Stimulated activated CD4-positive, alpha-beta T cell treated with anti-CD3 and anti-CD28 coated beads, Interleukin-1b, Interleukin-23, amount 100 ng/mL, for 24 hours (primary cell): ENCODE data around the gene NHSL1.
A peak's percentile ranks its signal among the peaks of the same experiment; 100 is the strongest.

Experiments
- DNase-seq, 4 experiments: peaks; one replicate each; pipeline ENCODE4 v3.0.0-alpha.2; 2020; ENCODE audit warnings: low read depth in 4 of 4, low spot score in 1 of 4

Gene NHSL1

GRCh38 chr6:138404666-138405337, 94.5 kb downstream of the NHSL1 start:
- peak in 2 of 4 experiments; percentile 9 to 13 for DNase-seq

GRCh38 chr6:138403801-138404665, 95.3 kb downstream of the NHSL1 start, which contains the start of gene HEBP2:
Gene HEBP2, plus strand, starts transcription at chr6:138404223. Its CDS starts 273 bp downstream, at chr6:138404496.
- peak; percentile 50 to 96 (median 80) for DNase-seq

DNA sequence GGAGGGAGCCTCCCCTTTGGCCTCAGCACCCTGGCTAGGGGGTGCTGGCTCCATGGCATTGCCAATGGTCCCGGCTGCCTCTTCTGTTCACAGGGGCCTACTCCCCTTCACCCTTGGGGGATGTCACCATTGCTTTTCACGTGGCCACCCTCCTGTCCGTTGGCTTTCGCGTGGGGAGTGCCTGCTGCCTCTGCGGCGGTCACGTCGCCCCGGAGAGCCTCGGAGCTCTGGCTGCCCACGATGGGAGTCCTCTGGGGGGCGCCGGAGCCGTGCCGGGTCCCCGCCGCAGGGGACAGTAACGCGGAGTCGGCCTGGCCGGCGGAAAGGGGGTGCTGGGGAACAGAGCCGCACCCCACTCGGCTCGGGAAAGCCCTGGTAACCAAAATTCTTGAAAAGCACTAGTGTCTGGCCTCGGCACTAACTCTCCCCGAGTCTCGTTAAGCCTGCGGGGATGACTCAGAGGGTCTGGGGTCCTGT, 95.9 kb downstream of the NHSL1 start:
- DNase-seq = peak in 2 of 4 experiments; percentile 6 to 9

- DNase-seq = no peak
These were observed 96.5 kb downstream of the NHSL1 start for GRCh38 chr6:138402838-138403187.

DNA sequence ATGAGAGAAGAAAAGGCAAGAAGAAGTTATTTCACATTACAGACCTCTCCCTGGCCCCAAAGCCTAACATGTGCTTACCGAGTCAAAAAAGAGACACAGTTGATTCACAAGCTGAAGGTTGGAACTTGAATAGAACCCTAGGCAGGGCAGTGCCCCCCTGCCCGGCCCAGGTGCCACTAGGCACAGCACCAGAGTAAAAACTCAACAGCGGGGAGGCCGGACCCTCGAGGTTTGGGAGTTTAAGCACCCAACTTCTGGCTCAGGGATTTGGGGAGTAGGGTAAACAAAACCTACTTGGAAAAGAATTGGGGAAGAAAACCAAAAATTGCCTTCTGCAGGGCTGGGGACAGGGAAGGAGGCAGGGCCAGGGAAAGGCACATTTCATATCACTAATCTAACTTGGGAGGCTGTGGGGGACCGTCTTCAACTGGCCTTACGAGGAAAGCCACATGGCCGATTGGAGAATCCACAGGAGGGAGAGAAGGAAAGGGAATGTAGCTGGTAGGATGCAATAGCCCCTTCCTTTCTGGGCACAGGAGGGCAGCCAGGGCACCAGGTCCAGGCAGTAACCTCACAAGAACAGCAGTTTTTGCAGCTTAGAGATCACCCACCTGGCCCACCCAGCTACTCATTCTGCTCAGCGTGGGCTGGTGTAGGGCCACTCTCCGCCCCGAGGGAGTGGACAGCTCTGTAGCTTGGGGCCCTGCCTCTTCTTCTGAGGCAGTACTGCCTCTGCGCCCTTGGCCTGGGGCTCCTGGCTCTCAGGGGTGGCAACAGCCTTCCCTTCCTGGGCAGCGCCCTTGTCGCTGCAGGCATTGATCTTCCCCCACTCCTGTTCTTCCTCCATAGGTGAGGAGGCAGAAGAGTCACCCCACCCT, 97.1 kb downstream of the NHSL1 start:
- no peak for DNase-seq

GRCh38 chr6:138400326-138400725, 99.0 kb downstream of the NHSL1 start:
- no peak for DNase-seq

DNA sequence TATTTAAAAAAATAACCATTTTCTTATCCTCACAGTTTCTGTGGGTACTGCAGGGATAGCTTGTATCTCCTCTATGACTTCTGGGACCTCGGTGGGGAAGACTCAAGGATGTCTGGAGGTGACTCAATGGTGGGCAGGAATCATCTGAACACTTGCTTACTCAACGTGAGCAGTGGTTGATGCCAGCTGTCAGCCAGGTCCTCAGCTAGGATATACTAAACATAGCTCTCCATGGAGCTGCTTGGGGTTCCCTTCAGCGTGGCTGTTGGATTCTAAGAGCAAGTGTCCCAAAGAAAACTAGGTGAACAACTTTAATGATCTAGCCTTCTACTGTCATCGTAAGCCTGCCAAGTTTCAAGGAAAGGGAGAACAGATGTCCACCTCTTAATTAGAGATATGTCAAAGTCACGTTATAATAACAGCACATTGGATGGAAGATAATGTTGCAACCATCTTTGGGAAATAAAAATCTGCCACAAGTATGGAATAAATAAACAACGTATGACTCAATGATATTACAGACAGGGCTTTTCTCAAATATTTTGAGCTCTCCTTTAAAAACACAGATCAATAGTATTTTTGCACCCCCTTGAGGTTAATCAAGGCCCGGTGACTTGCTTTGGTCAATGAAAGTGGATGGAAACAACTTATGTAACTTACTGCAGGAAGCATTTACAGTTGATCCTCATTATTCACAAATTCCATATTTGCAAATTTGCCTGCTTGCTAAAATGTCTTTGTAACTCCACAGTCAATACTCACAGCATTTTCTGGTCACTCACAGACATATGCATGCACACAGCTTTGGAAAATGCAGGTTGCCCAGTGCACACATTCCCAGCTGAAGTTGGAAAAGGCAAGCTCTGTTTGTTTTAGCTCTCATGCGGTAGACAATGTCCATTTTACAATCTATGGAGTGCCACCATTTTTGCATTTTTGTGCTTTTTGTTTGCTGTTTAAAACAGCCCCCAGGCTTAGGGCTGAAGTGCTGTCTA, 101.9 kb downstream of the NHSL1 start:
- DNase-seq = no peak

- DNase-seq = no peak
These were observed 102.6 kb downstream of the NHSL1 start for GRCh38 chr6:138396709-138397108.

- no peak for DNase-seq
These were observed 105.2 kb downstream of the NHSL1 start for GRCh38 chr6:138393871-138394783.

- DNase-seq = no peak
These were observed 109.7 kb downstream of the NHSL1 start for GRCh38 chr6:138389551-138389950.

DNA sequence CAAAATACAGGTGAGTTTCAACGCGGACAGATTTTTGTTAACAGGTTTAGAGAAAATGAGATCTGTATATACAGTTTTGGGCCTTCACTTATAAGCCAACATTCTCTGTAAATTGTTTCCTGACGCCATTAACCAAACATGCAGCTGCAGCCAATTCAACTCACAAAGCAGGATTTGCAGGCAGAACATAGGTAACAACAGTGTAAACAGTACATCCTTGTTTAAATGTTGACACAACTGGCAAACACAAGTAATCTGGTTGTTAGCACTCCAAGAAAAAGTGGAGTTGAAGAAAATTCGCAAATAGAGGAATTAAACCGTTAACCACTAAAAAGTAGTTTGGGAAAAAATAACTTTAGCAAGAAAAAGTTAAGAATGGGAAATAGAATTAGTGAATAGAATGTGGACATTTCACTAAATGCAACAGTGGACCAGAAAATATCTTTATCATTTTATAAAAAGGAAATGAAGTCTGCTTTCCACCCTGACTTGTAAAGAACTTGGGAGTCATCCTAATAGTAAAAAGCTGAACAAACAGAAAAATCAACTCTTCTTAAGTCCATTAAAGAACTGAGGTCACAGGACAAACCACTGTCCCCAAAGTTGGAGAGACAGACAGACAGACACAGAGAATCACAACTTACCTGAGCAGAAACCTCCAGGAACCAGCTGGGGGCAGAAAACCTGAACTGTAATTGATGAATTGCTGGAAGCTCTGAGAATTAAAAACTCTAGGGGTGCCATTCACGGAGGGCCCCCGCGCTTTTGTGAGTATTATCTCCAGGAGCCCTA, 111.5 kb downstream of the NHSL1 start:
- DNase-seq = no peak

DNA sequence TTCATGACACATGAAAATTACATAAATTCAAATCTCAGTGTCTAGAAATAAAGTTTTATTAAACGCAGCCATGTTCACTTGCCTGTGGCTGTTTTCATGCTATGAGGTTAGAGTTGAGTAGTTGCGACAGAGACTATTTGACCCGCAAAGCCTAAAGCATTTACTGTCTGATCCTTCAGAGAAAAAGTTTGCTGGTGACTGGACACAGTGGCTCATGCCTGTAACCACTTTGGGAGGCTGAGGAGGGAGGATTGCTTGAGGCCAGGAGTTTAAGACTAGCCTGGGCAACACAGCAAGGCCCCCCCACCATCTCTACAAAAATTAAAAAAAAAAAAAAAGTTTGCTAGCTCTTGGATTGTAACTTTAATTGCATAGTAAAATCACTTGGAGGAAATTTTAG, 112.4 kb downstream of the NHSL1 start:
- DNase-seq = no peak

DNA sequence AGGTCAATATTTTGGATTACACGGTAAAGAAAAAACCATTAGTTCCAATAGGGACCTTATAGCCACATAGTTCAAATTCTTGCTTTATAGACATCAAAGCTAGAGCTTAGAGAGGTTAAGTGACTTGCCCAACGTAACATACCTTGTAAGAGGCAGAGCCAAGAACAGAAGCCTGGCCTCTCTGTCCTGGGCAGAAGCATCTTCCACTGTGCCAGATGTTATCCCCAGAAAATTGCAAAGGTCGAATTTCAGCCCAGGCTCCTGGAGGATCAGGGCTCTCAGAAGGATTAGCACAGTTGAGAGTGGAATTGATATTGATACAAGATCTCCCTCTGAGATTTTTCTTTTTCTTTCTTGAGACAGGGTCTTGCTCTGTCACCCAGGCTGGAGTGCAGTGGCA, 115.5 kb downstream of the NHSL1 start:
- DNase-seq = no peak

GRCh38 chr6:138382498-138383265, 116.6 kb downstream of the NHSL1 start:
- DNase-seq = no peak

GRCh38 chr6:138378463-138378862, 120.8 kb downstream of the NHSL1 start:
- DNase-seq = no peak

DNA sequence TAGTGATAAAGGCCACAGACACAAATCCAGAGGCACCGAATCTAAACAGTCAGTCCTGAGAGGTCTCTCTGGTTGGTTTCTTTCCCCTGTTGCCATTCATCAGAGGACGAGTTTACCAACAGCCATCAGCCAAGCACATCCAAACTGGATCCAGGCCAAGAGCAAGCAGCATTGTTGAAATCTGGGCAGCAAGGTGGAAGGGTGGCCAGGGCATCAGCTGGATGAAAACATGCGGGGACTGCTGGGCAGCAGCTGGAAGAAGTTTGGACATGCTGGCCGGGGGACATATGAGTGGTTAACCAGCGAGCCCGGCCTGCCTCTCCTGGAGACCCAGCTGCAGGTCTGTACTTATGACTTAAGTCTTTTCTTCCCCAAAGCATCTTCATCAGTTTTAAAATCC, 121.5 kb downstream of the NHSL1 start, which contains the start of gene SMIM28:
TSS of gene SMIM28 (plus strand) at position 62 of the 400 bp plus-strand sequence. CDS start at position 230, 168 bp downstream.
- no peak for DNase-seq

DNA sequence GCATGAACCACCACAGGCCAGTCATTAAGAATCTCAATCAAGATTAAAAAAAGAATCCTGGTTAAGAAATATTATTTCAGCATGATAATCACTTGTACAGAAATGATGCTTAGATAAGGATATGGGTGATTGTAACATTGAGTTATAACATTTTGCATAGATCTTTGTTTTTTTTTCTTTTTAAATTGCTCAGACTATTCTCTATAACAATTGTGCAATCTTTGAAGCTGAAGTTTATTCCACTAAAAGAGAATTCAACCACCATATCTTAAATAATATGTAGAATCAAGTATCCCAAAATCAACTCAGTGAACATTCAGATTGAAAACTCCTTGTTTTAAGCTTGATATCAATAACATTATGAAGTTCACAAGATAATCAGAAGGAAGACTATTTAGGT, 122.3 kb downstream of the NHSL1 start:
- DNase-seq = no peak
